Measurements from ENCODE around the gene PPM1L.

The PPM1L gene

DNA sequence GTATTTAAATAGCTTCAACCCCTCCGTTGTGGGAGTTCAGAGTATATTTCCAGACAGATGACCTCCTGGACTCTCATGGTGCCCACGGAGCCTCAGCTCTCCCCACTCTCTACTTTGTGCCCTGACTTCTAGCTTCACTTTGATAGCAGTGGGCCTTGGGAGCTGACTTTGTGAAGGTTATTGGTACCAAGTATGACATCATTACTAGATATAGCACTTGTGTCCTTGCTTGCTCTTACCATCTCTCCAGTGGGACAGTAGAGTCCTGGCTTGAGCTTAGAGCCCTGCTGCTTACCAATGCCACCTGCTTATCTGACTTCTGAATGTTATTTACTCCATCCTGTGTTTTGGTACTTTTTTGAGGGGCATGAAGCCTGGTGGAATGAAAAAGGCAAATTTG is 53.4 kb downstream of the PPM1L start:
- DNase-seq (ENCODE audit: low spot score): no peak
- in situ Hi-C loops (cut with MboI; ENCODE audit: low pct_unique_long_range_greater_than_20kb, low sequenced_read_pairs, unreplicated experiment): no loop called here
- TF ChIP-seq, protein P1, sequence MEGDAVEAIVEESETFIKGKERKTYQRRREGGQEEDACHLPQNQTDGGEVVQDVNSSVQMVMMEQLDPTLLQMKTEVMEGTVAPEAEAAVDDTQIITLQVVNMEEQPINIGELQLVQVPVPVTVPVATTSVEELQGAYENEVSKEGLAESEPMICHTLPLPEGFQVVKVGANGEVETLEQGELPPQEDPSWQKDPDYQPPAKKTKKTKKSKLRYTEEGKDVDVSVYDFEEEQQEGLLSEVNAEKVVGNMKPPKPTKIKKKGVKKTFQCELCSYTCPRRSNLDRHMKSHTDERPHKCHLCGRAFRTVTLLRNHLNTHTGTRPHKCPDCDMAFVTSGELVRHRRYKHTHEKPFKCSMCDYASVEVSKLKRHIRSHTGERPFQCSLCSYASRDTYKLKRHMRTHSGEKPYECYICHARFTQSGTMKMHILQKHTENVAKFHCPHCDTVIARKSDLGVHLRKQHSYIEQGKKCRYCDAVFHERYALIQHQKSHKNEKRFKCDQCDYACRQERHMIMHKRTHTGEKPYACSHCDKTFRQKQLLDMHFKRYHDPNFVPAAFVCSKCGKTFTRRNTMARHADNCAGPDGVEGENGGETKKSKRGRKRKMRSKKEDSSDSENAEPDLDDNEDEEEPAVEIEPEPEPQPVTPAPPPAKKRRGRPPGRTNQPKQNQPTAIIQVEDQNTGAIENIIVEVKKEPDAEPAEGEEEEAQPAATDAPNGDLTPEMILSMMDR (IDR thresholded peaks at IDR 0.05; ENCODE audit: extremely low read depth, insufficient read depth, missing control alignments): no peak

DNA sequence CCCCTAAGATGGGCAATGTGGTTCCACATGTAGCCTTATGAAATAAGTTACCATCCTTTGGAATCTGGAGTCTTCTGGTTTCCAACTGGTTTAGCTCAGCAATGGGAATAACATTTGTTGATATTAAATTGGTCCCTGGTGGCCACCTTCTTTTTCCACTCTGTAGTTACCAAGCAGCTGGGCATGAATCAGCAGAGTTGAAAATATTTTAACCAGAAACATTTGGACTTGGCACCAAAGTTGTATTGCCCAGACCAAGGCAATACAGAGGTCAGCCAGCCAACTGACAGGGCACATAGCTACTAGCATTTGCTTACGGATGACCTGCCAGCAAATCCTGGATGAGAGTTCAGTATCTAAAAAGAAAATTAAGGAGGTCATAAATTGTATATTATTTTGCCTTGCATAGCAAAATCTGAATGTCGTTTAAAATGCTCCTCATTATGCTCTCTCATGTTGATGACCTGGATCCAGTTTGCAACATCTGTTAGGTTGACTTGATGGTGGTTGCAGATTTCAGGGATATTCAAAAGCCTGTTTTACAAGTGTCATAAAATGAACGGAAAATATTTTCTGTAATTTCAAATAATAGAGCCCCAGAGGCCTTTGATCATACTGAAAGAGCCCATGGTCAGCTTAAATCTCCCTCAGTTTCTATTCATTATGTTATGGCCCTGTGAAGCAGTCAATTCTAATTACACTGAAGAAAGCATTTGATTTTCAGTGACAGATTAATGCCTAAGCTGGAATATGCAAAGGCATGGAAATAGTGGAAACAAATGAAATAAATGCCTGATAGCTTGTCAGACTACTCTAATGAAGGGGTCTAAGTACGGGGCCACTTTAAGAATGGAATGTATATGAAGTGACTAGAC is 54.6 kb downstream of the PPM1L start:
- no peak for DNase-seq (ENCODE audit: low spot score)
- TF ChIP-seq, protein P1 (IDR thresholded peaks at IDR 0.05; ENCODE audit: extremely low read depth, insufficient read depth, missing control alignments): no peak
- in situ Hi-C loops (cut with MboI; ENCODE audit: low pct_unique_long_range_greater_than_20kb, low sequenced_read_pairs, unreplicated experiment): no loop called here

DNA sequence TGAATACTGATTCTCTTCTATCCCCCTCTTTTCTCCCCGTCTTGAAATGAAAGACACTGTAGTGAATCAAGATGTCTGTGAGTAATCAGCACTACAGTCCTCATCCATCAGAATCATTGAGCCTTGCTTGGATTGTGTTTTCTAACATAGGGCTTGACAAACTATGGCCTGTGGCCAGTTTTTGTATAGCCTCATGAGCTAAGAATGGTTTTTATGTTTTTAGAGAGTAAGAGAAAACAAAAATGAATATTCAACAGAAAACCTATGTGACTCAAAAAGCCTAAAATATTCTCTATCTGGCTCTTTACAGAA is 55.2 kb downstream of the PPM1L start:
- TF ChIP-seq, protein P1 (IDR thresholded peaks at IDR 0.05; ENCODE audit: extremely low read depth, insufficient read depth, missing control alignments): no peak
- in situ Hi-C loops (cut with MboI; ENCODE audit: low pct_unique_long_range_greater_than_20kb, low sequenced_read_pairs, unreplicated experiment): no loop called here
- no peak for DNase-seq (ENCODE audit: low spot score)

DNA sequence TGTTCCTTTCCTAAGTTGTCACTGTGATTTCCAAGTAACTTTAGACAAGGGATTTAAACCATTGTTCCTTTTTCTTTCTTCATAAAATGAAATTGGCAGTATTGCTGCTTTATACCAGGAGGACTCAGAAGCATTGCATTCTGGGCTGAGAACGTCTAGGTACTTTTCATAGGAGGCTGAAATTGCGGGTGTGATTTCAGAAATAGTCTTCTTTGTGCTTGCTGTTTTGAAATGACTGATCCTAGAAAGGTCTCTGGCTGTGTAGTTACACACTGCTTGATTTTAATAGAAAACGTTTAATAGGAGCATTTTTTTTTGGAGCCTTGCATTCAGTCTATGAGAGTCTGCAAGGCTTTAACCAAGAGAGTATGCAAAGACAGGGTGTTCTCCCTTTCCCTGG is 56.3 kb downstream of the PPM1L start:
- TF ChIP-seq, protein P1 (IDR thresholded peaks at IDR 0.05; ENCODE audit: extremely low read depth, insufficient read depth, missing control alignments): no peak
- DNase-seq (ENCODE audit: low spot score): peak; percentile 12
- in situ Hi-C loops (cut with MboI; ENCODE audit: low pct_unique_long_range_greater_than_20kb, low sequenced_read_pairs, unreplicated experiment): no loop called here

DNA sequence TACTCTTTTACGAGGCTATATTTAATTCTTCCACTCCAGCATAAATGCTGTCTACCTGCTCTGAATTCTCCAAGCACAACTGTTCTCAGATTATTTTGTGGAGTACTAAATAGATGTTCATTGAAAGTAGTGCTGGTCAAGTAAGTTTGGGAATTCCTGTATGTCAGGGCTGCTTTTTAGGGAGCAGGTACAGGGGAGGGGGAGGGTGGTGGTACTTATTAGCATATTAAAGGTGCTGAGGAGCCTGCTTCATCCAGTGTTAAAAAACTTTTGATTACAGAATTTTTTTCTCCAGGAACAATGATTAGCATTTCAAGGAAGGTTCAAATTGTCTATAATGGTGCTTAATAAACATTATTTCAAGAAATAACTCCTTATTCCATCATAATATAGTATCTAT is 59.2 kb downstream of the PPM1L start:
- DNase-seq (ENCODE audit: low spot score): no peak
- TF ChIP-seq, protein P1 (IDR thresholded peaks at IDR 0.05; ENCODE audit: extremely low read depth, insufficient read depth, missing control alignments): no peak
- in situ Hi-C loops (cut with MboI; ENCODE audit: low pct_unique_long_range_greater_than_20kb, low sequenced_read_pairs, unreplicated experiment): no loop called here

DNA sequence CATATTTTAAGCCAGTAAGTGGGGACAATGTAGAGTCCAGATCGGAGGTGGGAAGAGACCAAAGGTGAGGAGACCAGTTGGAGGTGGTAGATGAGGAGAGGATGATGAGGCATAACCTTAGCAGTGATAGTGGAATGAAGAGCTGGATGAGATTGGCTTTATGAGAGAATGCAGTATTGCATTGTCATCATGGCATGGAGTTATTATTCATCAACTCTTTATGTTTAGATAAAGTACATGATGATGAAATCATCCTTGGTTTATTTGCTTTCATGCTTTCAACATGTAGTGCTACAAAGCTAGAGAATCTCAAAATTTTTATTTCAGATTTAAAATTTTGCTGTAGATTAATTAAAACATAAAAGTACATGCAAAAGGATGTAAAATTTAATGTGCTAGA is 64.0 kb downstream of the PPM1L start:
- no peak for DNase-seq (ENCODE audit: low spot score)
- TF ChIP-seq, protein P1 (IDR thresholded peaks at IDR 0.05; ENCODE audit: extremely low read depth, insufficient read depth, missing control alignments): no peak
- in situ Hi-C loops (cut with MboI; ENCODE audit: low pct_unique_long_range_greater_than_20kb, low sequenced_read_pairs, unreplicated experiment): no loop called here
